Stimulated activated CD8-positive, alpha-beta memory T cell treated with anti-CD3 and anti-CD28 coated beads, Interleukin-7, amount 100 ng/mL, for 24 hours (primary cell): Measurements from ENCODE around the gene ENSA.
"Not testable (repeated sequence)": the region's sequence is repeated elsewhere in the genome, so short reads cannot be mapped to it uniquely, and the experiment has no call there.

ENCODE experiments used
- DNase-seq: peaks from one replicate; pipeline ENCODE4 v3.0.0-alpha.2; 2020; ENCODE audit warnings: low read depth

ENSA gene

GRCh38 chr1:150580966-150581365 is 48.4 kb downstream of the ENSA start:
- not testable (repeated sequence) for DNase-seq

DNA sequence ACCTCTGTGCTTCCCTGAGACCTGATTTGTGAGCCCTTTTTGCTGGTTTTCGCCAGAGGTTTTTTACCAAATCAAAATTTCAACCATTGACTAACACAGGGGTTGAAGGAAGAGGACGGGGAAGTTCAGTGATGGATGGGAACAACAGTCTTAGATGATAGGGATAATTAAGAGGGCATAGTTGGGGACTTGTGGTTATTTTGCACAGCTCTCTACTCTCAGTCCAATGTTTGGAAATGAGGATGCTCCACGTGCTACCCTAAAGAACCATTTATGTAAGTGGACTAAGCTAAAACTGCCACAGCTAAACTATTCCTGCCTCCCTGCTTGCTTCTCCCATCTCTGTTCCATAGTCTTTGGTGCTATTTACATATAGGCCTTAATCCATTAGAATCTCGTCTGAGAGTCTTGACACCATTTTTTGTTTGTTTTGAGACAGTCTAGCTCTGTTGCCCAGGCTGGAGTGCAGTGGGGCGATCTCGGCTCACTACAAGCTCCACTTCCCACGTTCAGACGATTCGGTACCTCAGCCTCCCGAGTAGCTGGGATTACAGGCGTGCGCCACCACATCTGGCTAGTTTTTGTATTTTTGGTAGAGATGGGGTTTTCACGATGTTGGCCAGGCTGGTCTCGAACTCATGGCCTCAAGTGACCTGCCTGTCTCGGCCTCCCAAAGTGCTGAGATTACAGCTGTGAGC is 49.3 kb downstream of the ENSA start:
- no peak for DNase-seq

- DNase-seq = peak; percentile 73
Observed at GRCh38 chr1:150579110-150579944, 50.1 kb downstream of the ENSA start, which contains the start of gene MCL1. Gene MCL1, minus strand, starts transcription at chr1:150579610. Its CDS starts 80 bp downstream, at chr1:150579530.

DNA sequence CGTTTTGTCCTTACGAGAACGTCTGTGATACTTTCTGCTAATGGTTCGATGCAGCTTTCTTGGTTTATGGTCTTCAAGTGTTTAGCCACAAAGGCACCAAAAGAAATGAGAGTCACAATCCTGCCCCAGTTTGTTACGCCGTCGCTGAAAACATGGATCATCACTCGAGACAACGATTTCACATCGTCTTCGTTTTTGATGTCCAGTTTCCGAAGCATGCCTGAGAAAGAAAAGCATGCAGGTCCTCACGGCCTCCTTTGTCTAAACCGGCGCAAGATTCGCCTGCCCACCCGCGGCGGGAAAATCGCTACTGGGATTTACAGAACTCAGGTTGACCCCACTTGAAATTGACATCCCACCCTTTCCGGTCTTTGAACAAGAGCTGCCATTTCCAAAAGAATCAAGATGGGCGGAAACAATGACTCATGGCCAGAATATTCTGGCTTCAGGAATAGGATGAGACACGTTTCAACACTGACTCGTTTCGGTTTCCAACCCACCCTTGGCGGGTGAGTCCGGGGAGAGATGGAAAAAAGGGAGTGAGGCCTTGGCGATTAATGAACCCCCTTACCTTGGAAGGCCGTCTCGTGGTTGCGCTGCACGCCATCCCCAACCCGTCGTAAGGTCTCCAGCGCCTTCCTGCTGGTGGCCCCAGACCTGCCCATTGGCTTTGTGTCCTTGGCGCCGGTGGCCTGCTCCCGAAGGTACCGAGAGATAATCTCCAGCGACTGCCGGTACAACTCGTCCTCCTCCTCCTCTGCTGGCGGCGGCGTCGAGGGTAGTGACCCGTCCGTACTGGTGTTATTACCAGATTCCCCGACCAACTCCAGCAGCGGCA is 50.9 kb downstream of the ENSA start:
- DNase-seq = no peak

- no peak for DNase-seq
Observed at GRCh38 chr1:150577557-150578271, 51.7 kb downstream of the ENSA start.

DNA sequence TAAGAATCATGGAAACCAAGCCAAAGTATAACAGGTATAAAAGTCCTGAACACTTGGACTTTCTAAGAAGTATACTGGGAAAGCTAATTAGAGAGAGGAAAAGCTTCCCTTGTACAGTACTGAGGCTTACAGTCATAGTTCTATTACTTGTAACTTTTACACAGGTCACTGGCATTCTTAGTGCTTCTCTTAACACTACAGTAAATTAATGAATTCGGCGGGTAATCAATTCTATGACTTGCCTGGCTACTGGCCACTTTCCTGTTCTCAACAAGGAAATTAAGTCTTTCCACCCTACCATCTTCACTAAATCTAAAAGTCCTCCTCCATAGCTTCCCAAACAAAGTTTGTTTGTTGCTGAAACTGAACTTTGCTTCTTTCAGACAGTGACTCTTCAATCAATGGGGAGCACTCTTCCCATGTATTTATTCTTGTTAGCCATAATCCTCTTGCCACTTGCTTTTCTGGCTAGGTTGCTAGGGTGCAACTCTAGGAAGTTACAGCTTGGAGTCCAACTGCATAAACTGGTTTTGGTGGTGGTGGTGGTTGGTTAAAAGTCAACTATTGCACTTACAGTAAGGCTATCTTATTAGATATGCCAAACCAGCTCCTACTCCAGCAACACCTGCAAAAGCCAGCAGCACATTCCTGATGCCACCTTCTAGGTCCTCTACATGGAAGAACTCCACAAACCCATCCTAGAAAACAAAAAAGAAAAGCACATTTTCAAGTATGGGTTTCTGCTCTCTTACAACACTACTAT is 52.4 kb downstream of the ENSA start:
- no peak for DNase-seq

GRCh38 chr1:150576367-150576711 is 53.1 kb downstream of the ENSA start:
- no peak for DNase-seq

DNA sequence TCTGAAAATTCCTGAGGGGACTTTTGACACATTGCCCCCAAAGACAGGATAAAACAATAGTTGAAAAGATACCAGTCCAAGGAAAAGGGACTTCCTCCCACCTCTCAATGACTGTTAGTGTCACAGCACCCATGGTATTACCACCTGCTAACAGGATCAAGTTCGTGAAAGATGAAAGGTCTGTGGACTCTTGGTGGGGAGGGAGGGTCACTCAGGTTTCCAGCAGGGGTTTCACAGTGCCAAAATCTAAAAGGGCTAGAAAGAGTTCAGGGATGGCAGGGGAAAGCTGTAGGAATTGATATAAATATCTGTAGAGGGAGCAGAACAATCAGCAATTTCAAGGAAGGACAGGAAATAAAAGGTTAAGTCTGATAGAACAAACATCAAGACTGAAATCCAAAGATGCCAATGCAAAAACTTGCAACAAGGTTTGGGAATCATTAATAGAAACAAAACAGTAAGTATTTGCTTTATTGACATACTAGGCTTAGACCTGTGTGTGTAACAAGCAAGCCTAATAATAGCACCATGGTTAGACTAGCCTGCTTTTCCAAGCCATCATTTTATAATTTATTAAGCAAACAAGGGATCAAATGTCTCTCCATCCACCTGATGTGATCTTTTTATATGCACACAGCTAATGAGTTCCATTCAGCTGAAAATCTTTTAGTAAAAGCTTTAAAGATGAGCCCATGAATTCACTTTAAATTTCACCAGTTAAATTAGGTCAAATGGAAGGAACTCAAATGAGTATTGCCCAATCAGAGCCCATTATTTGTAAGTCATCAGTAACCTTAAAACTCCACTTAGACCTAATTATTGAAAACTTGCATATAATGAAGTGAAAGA is 53.7 kb downstream of the ENSA start:
- no peak for DNase-seq

GRCh38 chr1:150575072-150575489 is 54.3 kb downstream of the ENSA start:
- DNase-seq = no peak

DNA sequence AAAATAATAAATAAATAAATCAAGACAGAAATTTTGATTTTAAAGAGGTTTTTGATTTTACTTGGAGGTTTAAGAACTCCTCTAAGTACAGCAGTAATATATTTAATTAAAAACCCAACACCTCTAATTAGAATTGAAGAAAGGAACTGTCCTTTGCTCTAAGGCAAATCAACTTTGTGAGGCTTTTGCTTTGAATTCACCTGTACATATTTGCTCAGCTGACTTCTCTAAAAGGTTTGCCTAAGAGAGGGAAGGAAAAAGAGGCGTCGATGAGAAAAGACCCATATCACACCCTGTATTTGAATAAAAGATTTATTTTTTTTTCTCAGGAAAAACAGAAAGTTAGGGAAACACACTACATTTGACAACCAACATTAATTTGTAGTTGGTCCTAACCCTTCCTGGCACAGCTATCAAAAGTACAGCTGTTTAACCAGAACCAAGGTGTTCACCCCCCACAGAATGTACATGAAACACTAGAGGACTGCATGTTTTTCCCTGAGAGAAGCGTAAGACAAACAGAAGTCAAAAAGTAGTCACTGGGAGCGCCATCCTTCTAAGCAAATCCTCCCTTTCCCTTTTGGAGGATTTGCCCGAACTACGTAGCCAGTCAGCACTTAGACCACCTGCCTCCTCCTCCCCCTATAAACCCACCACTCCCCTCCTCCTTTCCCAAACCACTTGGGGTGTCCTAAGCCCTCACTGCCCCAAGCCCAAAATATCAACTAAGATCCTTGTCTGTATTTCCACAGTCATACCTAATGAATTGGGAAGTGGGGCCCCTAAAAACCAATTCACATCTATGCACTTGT is 54.9 kb downstream of the ENSA start:
- DNase-seq = no peak

DNA sequence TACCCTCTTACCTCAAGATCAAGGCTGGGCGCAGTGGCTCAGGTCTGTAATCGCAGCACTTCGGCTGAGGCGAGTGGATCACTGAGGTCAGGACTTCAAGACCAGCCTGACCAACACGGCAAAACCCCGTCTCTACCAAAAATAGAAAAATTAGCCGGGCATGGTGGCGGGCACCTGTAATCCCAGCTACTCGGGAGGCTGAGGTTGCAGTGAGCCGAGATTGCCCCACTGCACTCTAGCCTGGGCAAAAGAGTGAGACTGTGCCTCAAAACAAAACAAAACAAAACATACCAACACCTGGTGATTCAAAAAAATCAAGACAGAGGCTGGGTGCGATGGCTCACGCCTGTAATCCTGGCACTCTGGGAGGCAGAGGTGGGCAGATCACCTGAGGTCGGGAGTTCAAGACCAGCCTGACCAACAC is 55.8 kb downstream of the ENSA start:
- not testable (repeated sequence) for DNase-seq

GRCh38 chr1:150572918-150573647 is 56.3 kb downstream of the ENSA start:
- DNase-seq = no peak
